ENCODE measurements around the gene MARK2. TPM values are rescaled to one million over a fixed set of nuclear protein-coding genes. Genes with fewer than 3 reads are reported as not detected.

MARK2 gene
- total and polyA plus RNA-seq, 4 donors = 12.2 to 32.5 (median 23.9) TPM

DNA sequence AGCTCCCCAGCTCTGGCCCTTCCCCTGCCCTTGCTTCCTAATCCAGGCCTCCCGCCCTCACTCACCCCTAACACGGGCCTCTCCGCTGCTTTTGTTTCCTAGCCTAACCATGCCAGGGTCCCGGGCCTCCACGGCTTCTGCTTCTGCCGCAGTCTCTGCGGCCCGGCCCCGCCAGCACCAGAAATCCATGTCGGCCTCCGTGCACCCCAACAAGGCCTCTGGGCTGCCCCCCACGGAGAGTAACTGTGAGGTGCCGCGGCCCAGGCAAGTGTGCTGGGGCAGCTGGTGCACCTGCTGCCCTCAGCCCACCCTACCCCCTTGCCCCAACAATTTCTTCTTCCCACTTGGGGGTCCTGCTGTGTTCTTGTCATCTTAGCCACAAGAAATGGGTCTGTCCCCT is 65.0 kb downstream of the MARK2 start:
- peaks cover 19% of the 10 kb centered on the region for H3K4me1 ChIP-seq (ENCODE audit: control insufficient read depth, insufficient read depth, low read length)
- 84% methylated on average over 14 of the region's 14 CpGs for WGBS (ENCODE audit: insufficient coverage)
- peaks cover 94% of the 10 kb centered on the region for H3K36me3 ChIP-seq (ENCODE audit: control insufficient read depth, insufficient read depth, low read length)
- no peak overlapping the region for H3K27ac ChIP-seq (ENCODE audit: low read depth, low read length)
- H3K27me3 ChIP-seq (ENCODE audit: control insufficient read depth, insufficient read depth, low read length) = no peaks in the 10 kb centered on the region
- H3K4me3 ChIP-seq (ENCODE audit: low read depth, low read length) = no peak overlapping the region
- no peak for DNase-seq (ENCODE audit: low read depth in 4 of 6, low spot score in 6 of 6)
- no peaks in the 10 kb centered on the region for H3K9me3 ChIP-seq (ENCODE audit: control insufficient read depth, insufficient read depth, low read length)

DNA sequence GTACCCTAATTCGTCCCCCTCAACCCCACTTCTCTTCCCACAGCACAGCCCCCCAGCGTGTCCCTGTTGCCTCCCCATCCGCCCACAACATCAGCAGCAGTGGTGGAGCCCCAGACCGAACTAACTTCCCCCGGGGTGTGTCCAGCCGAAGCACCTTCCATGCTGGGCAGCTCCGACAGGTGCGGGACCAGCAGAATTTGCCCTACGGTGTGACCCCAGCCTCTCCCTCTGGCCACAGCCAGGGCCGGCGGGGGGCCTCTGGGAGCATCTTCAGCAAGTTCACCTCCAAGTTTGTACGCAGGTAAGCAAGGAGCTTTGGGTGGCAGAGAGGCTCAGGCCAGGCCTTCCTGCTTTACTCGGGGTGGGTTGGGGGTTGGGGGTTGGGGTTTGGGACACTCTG is 65.8 kb downstream of the MARK2 start:
- no peak overlapping the region for H3K4me3 ChIP-seq (ENCODE audit: low read depth, low read length)
- peaks cover 94% of the 10 kb centered on the region for H3K36me3 ChIP-seq (ENCODE audit: control insufficient read depth, insufficient read depth, low read length)
- no peak for DNase-seq (ENCODE audit: low read depth in 4 of 6, low spot score in 6 of 6)
- 97% methylated on average over 13 of the region's 13 CpGs for WGBS (ENCODE audit: insufficient coverage)
- no peak overlapping the region for H3K27ac ChIP-seq (ENCODE audit: low read depth, low read length)
- no peaks in the 10 kb centered on the region for H3K9me3 ChIP-seq (ENCODE audit: control insufficient read depth, insufficient read depth, low read length)
- peaks cover 28% of the 10 kb centered on the region for H3K4me1 ChIP-seq (ENCODE audit: control insufficient read depth, insufficient read depth, low read length)
- no peaks in the 10 kb centered on the region for H3K27me3 ChIP-seq (ENCODE audit: control insufficient read depth, insufficient read depth, low read length)

DNA sequence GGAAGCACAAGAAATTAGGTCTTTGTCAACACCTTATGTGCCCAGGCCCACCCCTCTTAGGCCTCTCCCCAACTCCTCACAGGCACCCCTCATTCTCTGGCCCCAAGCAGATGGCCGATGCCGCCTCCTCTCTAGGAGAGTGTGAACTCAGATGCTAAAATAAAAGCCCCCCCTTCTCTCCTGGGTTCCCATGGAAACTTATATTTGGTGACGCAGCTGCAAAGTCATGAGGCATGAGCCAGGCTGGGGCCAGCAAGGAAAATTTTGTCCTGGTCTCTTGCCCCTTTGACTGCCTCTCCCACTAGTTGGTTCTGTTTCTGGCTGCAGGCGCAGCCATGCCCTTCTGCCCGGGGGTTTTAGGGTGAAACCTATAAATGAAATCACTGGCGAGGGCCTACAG is 66.3 kb downstream of the MARK2 start:
- peaks cover 94% of the 10 kb centered on the region for H3K36me3 ChIP-seq (ENCODE audit: control insufficient read depth, insufficient read depth, low read length)
- H3K27ac ChIP-seq (ENCODE audit: low read depth, low read length) = no peak overlapping the region
- no peaks in the 10 kb centered on the region for H3K9me3 ChIP-seq (ENCODE audit: control insufficient read depth, insufficient read depth, low read length)
- no peak for DNase-seq (ENCODE audit: low read depth in 4 of 6, low spot score in 6 of 6)
- H3K27me3 ChIP-seq (ENCODE audit: control insufficient read depth, insufficient read depth, low read length) = no peaks in the 10 kb centered on the region
- H3K4me1 ChIP-seq (ENCODE audit: control insufficient read depth, insufficient read depth, low read length) = peaks cover 32% of the 10 kb centered on the region
- 68% methylated on average over 5 of the region's 6 CpGs for WGBS (ENCODE audit: insufficient coverage)
- H3K4me3 ChIP-seq (ENCODE audit: low read depth, low read length) = no peak overlapping the region

DNA sequence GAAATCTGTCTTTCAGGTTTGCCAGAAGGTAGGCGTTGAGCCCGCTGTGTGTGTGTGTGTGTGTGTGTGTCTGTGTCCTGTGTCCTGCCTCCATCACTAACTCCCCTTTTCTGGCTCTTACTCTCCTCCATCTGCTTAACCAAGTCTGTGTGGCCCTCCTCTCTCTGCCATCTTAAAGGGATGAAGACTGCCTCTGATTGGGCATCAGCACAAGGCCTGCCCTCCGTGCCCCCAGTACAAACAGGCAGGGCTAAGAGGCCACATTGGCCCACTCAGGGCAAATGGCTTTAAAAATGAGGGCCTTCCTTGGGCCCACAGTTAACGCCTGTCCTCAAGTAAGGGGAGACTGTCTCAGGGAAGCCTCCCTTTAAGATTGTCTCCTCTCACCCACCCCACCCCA is 67.2 kb downstream of the MARK2 start:
- Histone ChIP-seq H3K9me3 (ENCODE audit: control insufficient read depth, insufficient read depth, low read length) (no peaks in the 10 kb centered on the region), H3K4me3 (ENCODE audit: low read depth, low read length) (no peak overlapping the region), H3K4me1 (ENCODE audit: control insufficient read depth, insufficient read depth, low read length) (peaks cover 40% of the 10 kb centered on the region), H3K27me3 (ENCODE audit: control insufficient read depth, insufficient read depth, low read length) (no peaks in the 10 kb centered on the region), H3K27ac (ENCODE audit: low read depth, low read length) (no peak overlapping the region), H3K36me3 (ENCODE audit: control insufficient read depth, insufficient read depth, low read length) (peaks cover 94% of the 10 kb centered on the region)
- no peak for DNase-seq (ENCODE audit: low read depth in 4 of 6, low spot score in 6 of 6)
- WGBS (ENCODE audit: insufficient coverage) = no CpG with 5 or more reads among the region's 4 CpGs

DNA sequence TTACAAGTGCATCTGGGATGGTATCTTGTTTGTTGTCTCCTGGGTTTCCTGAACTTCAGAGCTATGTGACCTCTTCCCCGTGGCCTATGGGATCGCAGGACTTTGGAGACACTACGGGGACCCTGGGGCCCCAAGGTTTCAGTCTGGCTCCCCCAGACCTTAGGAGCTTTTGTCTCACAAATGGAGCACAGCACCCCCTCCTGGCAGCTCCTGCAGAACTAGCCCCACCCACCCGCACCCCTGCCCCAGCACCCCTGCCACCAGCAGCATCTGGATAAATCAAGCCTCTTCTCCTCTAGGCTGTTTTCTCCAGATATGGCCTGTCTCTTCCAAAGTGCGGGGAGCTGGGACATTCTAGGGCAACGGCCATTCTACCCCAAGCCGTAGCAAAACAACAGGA is 67.7 kb downstream of the MARK2 start:
- H3K27ac ChIP-seq (ENCODE audit: low read depth, low read length) = no peak overlapping the region
- H3K4me1 ChIP-seq (ENCODE audit: control insufficient read depth, insufficient read depth, low read length) = peaks cover 40% of the 10 kb centered on the region
- 63% methylated on average over 6 of the region's 7 CpGs for WGBS (ENCODE audit: insufficient coverage)
- H3K36me3 ChIP-seq (ENCODE audit: control insufficient read depth, insufficient read depth, low read length) = peaks cover 92% of the 10 kb centered on the region
- no peaks in the 10 kb centered on the region for H3K9me3 ChIP-seq (ENCODE audit: control insufficient read depth, insufficient read depth, low read length)
- no peak for DNase-seq (ENCODE audit: low read depth in 4 of 6, low spot score in 6 of 6)
- no peak overlapping the region for H3K4me3 ChIP-seq (ENCODE audit: low read depth, low read length)
- no peaks in the 10 kb centered on the region for H3K27me3 ChIP-seq (ENCODE audit: control insufficient read depth, insufficient read depth, low read length)

DNA sequence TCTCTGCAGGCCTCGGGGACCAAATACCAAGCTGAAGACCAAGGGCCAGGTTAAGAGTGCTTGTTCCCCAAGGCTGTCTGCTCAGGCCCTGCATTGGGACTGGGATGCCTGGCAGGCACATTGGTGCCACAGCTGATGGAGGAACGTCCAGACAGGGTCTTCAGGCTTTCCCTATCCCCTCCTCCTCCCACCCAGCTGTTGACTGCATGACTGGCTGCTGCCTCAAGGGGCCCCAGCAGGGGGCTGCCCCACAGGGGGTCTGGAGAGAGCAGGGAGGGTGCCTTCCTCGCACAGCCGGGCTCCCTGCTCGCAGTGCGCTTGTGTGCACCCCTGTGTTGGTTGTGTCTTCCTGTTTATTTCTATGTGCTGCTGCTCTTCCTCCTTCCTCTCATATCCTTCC is 68.2 kb downstream of the MARK2 start:
- H3K4me3 ChIP-seq (ENCODE audit: low read depth, low read length) = no peak overlapping the region
- H3K36me3 ChIP-seq (ENCODE audit: control insufficient read depth, insufficient read depth, low read length) = peaks cover 93% of the 10 kb centered on the region
- H3K9me3 ChIP-seq (ENCODE audit: control insufficient read depth, insufficient read depth, low read length) = no peaks in the 10 kb centered on the region
- no peak overlapping the region for H3K27ac ChIP-seq (ENCODE audit: low read depth, low read length)
- DNase-seq (ENCODE audit: low read depth in 4 of 6, low spot score in 6 of 6) = no peak
- H3K4me1 ChIP-seq (ENCODE audit: control insufficient read depth, insufficient read depth, low read length) = peaks cover 40% of the 10 kb centered on the region
- WGBS (ENCODE audit: insufficient coverage) = 70% methylated on average over 4 of the region's 6 CpGs
- no peaks in the 10 kb centered on the region for H3K27me3 ChIP-seq (ENCODE audit: control insufficient read depth, insufficient read depth, low read length)

DNA sequence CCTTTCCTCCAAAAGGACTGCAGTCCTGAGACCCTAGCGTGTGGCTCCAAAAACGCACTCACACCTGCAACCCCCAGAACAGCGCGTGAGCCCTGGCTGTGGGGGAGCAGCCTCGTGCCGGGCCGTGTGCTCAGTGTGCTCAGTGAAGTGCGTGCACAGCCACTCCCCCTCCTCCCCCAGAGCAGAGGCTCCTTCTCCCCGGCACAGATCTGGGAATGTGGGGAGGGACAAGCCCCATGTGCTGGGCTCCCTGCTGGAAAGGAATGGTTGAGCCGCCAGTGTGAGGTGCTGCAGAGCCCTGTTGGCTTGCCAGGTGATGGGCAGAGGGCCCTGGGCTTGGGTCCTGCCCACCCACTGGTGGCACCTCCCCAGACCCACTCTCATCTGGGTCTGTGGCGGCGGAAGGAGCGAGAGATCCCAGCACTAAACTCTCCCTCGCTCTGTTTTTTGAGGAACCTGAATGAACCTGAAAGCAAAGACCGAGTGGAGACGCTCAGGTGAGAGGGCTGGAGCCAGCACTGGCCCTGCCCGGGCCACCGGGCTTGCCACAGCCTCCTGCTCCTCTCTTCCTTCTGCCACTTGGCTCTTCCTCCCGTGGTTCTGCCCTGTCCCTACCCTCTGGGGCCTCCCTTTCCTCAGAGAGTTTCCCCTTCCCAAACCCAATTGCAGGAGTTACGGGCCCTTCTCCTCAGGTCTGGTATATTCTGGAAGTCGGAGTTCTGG is 69.1 kb downstream of the MARK2 start:
- WGBS (ENCODE audit: insufficient coverage) = 76% methylated on average over 14 of the region's 21 CpGs
- no peak overlapping the region for H3K27ac ChIP-seq (ENCODE audit: low read depth, low read length)
- H3K36me3 ChIP-seq (ENCODE audit: control insufficient read depth, insufficient read depth, low read length) = peaks cover 92% of the 10 kb centered on the region
- no peaks in the 10 kb centered on the region for H3K27me3 ChIP-seq (ENCODE audit: control insufficient read depth, insufficient read depth, low read length)
- no peak for DNase-seq (ENCODE audit: low read depth in 4 of 6, low spot score in 6 of 6)
- H3K4me3 ChIP-seq (ENCODE audit: low read depth, low read length) = no peak overlapping the region
- H3K4me1 ChIP-seq (ENCODE audit: control insufficient read depth, insufficient read depth, low read length) = peaks cover 40% of the 10 kb centered on the region
- no peaks in the 10 kb centered on the region for H3K9me3 ChIP-seq (ENCODE audit: control insufficient read depth, insufficient read depth, low read length)

DNA sequence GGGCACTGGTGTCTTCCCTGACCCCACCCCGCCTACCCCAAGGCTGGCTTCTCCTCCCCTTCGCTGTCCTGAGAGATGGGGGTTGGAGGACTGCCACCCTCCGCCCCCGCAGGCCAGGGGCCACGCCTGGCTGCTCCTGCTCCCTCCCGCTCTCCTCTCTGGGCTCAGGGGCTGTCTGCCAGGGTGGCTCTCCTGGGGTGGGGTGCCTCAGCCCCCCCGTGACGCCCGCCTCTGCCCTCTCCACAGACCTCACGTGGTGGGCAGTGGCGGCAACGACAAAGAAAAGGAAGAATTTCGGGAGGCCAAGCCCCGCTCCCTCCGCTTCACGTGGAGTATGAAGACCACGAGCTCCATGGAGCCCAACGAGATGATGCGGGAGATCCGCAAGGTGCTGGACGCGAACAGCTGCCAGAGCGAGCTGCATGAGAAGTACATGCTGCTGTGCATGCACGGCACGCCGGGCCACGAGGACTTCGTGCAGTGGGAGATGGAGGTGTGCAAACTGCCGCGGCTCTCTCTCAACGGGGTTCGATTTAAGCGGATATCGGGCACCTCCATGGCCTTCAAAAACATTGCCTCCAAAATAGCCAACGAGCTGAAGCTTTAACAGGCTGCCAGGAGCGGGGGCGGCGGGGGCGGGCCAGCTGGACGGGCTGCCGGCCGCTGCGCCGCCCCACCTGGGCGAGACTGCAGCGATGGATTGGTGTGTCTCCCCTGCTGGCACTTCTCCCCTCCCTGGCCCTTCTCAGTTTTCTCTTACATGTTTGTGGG is 69.9 kb downstream of the MARK2 start:
- H3K36me3 ChIP-seq (ENCODE audit: control insufficient read depth, insufficient read depth, low read length) = peaks cover 88% of the 10 kb centered on the region
- WGBS (ENCODE audit: insufficient coverage) = 58% methylated on average over 30 of the region's 46 CpGs
- peak overlapping the region; percentile 79 for H3K27ac ChIP-seq (ENCODE audit: low read depth, low read length)

DNA sequence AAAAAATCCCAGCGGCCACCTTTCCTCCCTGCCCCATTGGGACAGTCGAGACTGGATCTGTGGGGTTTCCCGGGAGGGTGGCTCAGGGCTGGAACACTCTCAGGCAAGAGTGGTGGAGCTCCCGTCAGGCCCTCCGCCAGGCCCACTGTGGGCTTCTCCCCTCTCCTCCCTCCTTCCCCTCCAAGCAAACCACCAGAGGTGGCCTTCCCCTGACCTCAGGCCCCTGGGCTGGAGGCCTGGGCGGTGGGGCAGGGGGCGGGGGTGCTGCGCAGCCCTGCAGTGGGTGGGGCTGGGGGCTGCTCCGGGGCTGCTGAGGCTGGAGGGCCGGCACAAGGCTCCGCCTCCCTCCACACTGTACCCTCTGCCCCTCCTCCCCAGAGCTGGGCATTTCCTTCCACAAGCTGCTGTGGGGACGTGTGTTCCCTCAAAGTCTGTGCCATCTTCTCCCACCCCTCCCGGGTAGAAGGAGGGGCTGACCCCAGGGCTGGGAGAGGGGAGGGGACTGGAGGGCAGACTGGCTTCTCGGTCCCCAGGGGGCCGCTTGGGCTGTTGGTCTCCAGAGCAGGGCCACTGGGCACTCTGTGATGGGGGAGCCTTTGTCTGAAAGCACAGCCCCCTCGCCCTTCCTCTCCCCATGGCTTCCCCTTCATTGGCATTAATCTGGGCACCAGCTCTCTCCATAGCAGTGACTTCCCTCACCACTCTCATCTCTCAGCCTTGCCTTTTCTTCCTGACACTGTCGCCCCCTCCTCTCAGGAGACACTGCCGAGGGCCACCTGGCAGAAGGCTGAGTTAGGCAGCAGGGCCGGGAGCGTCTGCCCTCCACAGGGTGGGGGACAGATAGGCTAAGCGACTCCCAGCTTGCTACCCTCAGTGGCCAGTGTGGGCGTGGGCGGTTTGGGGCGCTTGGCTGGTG is 70.9 kb downstream of the MARK2 start:
- Histone ChIP-seq H3K27me3 (ENCODE audit: control insufficient read depth, insufficient read depth, low read length) (no peaks in the 10 kb centered on the region), H3K4me1 (ENCODE audit: control insufficient read depth, insufficient read depth, low read length) (peaks cover 53% of the 10 kb centered on the region), H3K27ac (ENCODE audit: low read depth, low read length) (peak overlapping the region; percentile 79), H3K36me3 (ENCODE audit: control insufficient read depth, insufficient read depth, low read length) (peaks cover 88% of the 10 kb centered on the region), H3K4me3 (ENCODE audit: low read depth, low read length) (no peak overlapping the region), H3K9me3 (ENCODE audit: control insufficient read depth, insufficient read depth, low read length) (no peaks in the 10 kb centered on the region)
- 27% methylated on average over 7 of the region's 24 CpGs for WGBS (ENCODE audit: insufficient coverage)
- DNase-seq (ENCODE audit: low read depth in 4 of 6, low spot score in 6 of 6) = peak in 2 of 6 donors; percentile 67 to 78

More for the DNA sequence above, 69.9 kb downstream of the MARK2 start:
- Histone ChIP-seq H3K9me3 (ENCODE audit: control insufficient read depth, insufficient read depth, low read length) (no peaks in the 10 kb centered on the region), H3K4me1 (ENCODE audit: control insufficient read depth, insufficient read depth, low read length) (peaks cover 42% of the 10 kb centered on the region), H3K27me3 (ENCODE audit: control insufficient read depth, insufficient read depth, low read length) (no peaks in the 10 kb centered on the region), H3K4me3 (ENCODE audit: low read depth, low read length) (no peak overlapping the region)
- peak in 1 of 6 donors; percentile 42 for DNase-seq (ENCODE audit: low read depth in 4 of 6, low spot score in 6 of 6)
